ENCODE results near the gene PSMC6. TPM values are rescaled to one million over a fixed set of nuclear protein-coding genes. Genes with fewer than 3 reads are reported as not detected.

The PSMC6 gene
- total and polyA plus RNA-seq, 2 of the 13 experiments (the other 11 are each of a cell fraction or from before 2014, with no cell fraction given), result 90.0 to 210 TPM

DNA sequence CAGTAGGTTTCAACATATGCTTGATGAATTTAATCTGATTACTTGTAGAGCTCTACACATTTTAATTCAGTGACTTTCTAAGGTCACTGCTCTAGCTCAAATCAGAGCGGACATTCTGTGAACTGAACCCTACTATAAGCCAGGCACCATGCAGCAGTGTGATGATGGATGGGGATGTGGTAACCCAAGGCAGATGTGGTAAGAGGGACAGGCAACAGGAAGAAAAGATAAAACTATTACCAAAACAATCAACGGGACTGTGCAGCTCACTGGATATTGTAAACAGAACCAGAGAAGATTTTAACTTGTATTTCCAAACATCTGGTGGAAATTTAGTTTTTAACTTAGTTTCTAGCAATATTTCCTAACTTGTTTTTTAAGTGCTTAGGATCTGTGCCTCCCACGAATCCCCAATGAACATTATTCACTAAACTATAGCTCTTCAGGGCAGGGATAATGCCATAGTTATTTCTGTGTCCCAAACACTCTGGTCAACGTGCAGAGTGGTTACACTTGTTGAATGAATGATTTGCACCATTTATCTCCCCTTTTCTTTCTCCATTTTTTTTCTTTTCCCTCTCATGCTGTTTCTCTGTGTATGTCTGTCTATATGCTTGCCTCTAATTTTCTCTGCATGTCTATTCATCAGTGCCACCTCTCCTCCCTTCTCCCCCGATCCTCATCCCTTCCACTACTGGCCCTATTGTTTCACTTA lies 14.6 kb upstream of the PSMC6 start:
- POLR2A ChIA-PET, result interaction anchor here (1.0 to 1.5 kb wide), 2 partner anchors 15 to 37 kb away, joined by 3 to 5 read pairs; partner anchors contain the start of gene PSMC6
- Histone ChIP-seq H3K27me3 (ENCODE audit: control insufficient read depth in 1 of 2, insufficient read depth in 2 of 2, low read length in 2 of 2) (no peaks in the 10 kb centered on the region; a peak in 1 of 5 replicates), H3K4me1 (ENCODE audit: insufficient read depth, low read length) (peaks cover 75% of the 10 kb centered on the region), H3K27ac (ENCODE audit: extremely low read length, insufficient read depth, low read length) (peak overlapping the region; percentile 7), H4K20me1 (ENCODE audit: insufficient read depth, low read length) (peaks cover 48% of the 10 kb centered on the region), H2AFZ (ENCODE audit: low read length) (no peak overlapping the region), H3K9me3 (ENCODE audit: low read length) (no peaks in the 10 kb centered on the region), H3K79me2 (ENCODE audit: insufficient read depth, low read length) (peaks cover 77% of the 10 kb centered on the region), H3K9ac (ENCODE audit: insufficient read depth, low read depth, low read length) (peak overlapping the region; percentile 48), H3K36me3 (replicated peaks in 1 of 2; ENCODE audit: control insufficient read depth in 1 of 2, insufficient read depth in 2 of 2, low read length in 2 of 2) (no peaks in the 10 kb centered on the region), H3K4me2 (ENCODE audit: low read depth, low read length) (peak overlapping the region; percentile 60), H3K4me3 (replicated peaks in 1 of 3; ENCODE audit: insufficient read depth in 1 of 3, low read depth in 2 of 3, low read length in 3 of 3) (peak overlapping the region; percentile 35 to 90 (median 38); a peak in 5 of 6 replicates)
- no peak for DNase-seq (ENCODE audit: low spot score)
- ATAC-seq, result no peak
- in situ Hi-C loops (cut with HindIII; ENCODE audit: extremely low pct_ligation_motif_present, low pct_unique_long_range_greater_than_20kb), result no loop called here
- 56% methylated on average over 5 of the region's 5 CpGs for WGBS (ENCODE audit: low lambda C conversion rate)
- no peak for FAIRE-seq
- intact Hi-C loops (cut with micrococcal nuclease; ENCODE audit: unreplicated experiment), result no loop called here
- no TSS peak for BruUV-seq (replicated peaks)
- CTCF ChIA-PET (ENCODE audit: low intra/inter-chr PET ratio, low total read pairs), result no interaction called here
- TF ChIP-seq ZNF20 (CRISPR knock-in tag; IDR thresholded peaks at IDR 0.05) (no peak), KAT8 (CRISPR knock-in tag; IDR thresholded peaks at IDR 0.05) (no peak), RCOR2 (CRISPR knock-in tag; IDR thresholded peaks at IDR 0.05) (no peak), PRDM10 (CRISPR knock-in tag; IDR thresholded peaks at IDR 0.05; ENCODE audit: low read depth) (no peak), WIZ (CRISPR knock-in tag; IDR thresholded peaks at IDR 0.05) (no peak), RFX1 (IDR thresholded peaks at IDR 0.05) (no peak), MED13 (CRISPR knock-in tag; IDR thresholded peaks at IDR 0.05) (no peak), NFE2 (CRISPR knock-in tag; IDR thresholded peaks at IDR 0.05) (no peak), CEBPG (CRISPR knock-in tag; IDR thresholded peaks at IDR 0.05) (peak; percentile 43; the same call in 1 of the 2 replicates), GRHL1 (CRISPR knock-in tag; conservative IDR thresholded peaks at IDR 0.05) (no peak), JDP2 (CRISPR knock-in tag; IDR thresholded peaks at IDR 0.05; ENCODE audit: borderline replicate concordance) (no peak), IRF2 (CRISPR knock-in tag; IDR thresholded peaks at IDR 0.05) (no peak), ZNF468 (CRISPR knock-in tag; IDR thresholded peaks at IDR 0.05) (no peak), CEBPB (IDR thresholded peaks at IDR 0.05; ENCODE audit: borderline replicate concordance, low read depth, low read length) (peak; percentile 51; the same call in 1 of the 2 replicates), RBFOX2 (IDR thresholded peaks at IDR 0.05; ENCODE audit: low read depth, low read length) (0 out of 2 replicates have a peak, but pooled peaks have one; percentile 35), RFX3 (CRISPR knock-in tag; IDR thresholded peaks at IDR 0.05) (no peak), ZNF644 (CRISPR knock-in tag; IDR thresholded peaks at IDR 0.05; ENCODE audit: low read depth) (peak; percentile 64; the same call in 1 of the 2 replicates), ZNF354B (CRISPR knock-in tag; IDR thresholded peaks at IDR 0.05) (no peak), ZBTB42 (CRISPR knock-in tag; IDR thresholded peaks at IDR 0.05) (no peak), HOXD1 (CRISPR knock-in tag; IDR thresholded peaks at IDR 0.05) (peak; percentile 83), ZNF775 (CRISPR knock-in tag; IDR thresholded peaks at IDR 0.05; ENCODE audit: borderline replicate concordance) (no peak), ZEB1 (IDR thresholded peaks at IDR 0.05; ENCODE audit: insufficient replicate concordance, low read depth) (no peak)

All from HepG2 (cell line).